CD4-positive, alpha-beta T cell treated with Interferon alpha-2 for 1 hour (primary cell): Measurements from ENCODE around the gene ATP8B1.
"Not testable (repeated sequence)": the region's sequence is repeated elsewhere in the genome, so short reads cannot be mapped to it uniquely, and the experiment has no call there.

Experiments
- DNase-seq, 2 donors: peaks; one replicate each; pipeline ENCODE4 v3.0.0-alpha.2; 2020 to 2022

Gene ATP8B1

GRCh38 chr18:57803103-57803969, at the start of gene ATP8B1:
TSS of gene ATP8B1 (minus strand) at chr18:57803315. CDS start at chr18:57731807, 71,508 bp downstream.
- no peak for DNase-seq

DNA sequence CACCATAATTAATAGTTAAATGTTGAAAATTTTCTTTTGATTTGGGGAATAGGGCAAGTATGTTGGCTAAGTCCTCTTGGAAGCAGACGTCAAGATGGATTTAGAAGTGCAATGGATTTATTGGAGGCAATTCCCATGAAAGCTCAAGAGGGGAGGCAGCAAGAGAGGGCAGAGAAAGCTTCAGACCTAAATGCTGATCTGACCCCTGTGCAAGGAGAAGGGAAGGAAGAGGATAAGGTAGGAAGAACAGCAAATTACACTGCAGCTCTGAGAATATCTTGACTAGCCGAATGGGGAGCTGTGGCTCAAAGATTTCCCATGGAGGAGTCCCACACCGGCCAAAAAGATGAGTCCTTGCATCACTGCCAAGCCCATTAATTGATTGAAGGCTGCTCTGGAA, 46.9 kb upstream of the ATP8B1 start:
- DNase-seq: no peak

GRCh38 chr18:57848374-57848773, 45.3 kb upstream of the ATP8B1 start:
- DNase-seq: not testable (repeated sequence)

GRCh38 chr18:57847431-57847830, 44.3 kb upstream of the ATP8B1 start:
- DNase-seq: not testable (repeated sequence)

- no peak for DNase-seq
Measured at GRCh38 chr18:57846258-57846657, 43.1 kb upstream of the ATP8B1 start.

DNA sequence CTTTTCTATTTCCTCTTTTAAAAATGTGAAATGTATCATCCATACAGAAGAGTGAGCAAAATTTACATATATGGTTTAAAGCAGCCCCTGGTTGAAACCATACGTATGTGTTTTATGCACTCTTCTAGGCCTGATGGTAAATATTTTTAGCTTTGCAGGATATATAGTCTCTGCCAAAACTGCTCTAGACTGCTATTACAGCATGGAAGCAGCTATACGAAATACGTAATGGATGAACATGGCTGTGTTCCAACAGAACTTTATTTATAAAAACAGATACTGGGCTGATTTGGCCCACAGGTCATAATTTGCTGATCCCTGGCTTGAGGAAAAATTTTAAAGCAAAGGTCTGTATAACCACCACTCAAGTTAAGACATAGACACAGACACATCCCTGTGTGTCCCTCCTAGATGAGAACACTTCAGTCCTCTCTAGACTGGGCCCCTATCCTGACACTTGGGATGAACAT, 42.5 kb upstream of the ATP8B1 start:
- no peak for DNase-seq

DNA sequence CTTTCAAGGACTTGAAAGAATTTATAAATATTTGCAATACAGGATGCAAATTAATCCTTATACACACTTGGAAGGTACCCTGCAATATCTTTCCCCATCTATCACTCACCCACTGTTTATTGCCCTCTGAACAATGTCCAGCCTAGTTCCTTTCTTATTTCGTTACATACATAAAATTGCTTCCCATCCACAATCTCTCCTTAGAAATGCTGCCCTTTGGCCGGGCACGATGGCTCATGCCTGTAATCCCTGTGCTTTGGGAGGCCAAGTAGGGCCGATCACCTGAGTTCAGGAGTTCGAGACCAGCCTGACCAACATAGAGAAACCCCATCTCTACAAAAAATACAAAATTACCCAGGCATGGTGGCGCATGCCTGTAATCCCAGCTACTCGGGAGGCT, 41.2 kb upstream of the ATP8B1 start:
- DNase-seq: no peak

- DNase-seq: no peak
Measured at GRCh38 chr18:57843386-57843785, 40.3 kb upstream of the ATP8B1 start.

GRCh38 chr18:57841568-57841967, 38.5 kb upstream of the ATP8B1 start:
- no peak for DNase-seq

GRCh38 chr18:57839942-57840381, 36.8 kb upstream of the ATP8B1 start:
- no peak for DNase-seq

- DNase-seq: peak in 1 of 2 donors; percentile 35
Measured at GRCh38 chr18:57837917-57838548, 34.9 kb upstream of the ATP8B1 start.

DNA sequence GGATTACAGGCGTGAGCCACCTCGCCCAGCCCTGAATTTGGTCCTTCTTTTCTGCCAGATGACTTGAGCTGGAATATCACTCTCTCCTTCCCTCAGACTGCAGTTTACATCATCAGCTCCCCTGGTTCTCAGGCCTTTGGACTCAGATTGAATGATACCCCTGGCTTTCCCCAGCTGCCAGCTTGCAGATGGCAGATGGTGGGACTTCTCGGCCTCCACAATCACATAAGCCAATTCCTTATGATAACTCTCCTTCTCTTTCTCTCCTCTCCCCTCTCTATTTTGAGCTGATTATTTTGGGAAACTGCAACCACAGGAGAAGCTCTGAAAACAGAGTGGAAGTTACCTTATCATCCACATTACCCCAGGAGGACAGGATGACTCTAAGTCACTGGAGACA, 33.4 kb upstream of the ATP8B1 start:
- DNase-seq: no peak

DNA sequence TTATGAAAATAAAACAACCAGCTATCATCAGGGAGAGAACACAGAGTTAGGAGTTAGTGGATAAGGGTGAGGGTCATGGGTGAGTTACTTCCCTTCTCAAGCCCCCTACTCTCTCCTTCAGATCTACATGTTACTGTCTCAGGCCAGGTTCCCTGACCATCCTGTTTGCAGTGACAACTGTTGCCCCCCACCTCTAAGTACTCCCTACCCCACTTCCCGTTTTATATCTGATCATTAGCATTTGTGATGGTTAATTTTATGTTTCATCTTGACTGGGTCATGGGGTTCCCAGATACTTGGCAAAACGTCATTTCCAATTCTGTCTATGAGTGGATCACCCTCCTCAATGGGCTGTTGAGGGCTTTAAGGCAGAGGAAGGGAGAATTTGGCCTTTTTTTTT, 32.8 kb upstream of the ATP8B1 start:
- DNase-seq: no peak

- no peak for DNase-seq
Measured at GRCh38 chr18:57834616-57835015, 31.5 kb upstream of the ATP8B1 start.

DNA sequence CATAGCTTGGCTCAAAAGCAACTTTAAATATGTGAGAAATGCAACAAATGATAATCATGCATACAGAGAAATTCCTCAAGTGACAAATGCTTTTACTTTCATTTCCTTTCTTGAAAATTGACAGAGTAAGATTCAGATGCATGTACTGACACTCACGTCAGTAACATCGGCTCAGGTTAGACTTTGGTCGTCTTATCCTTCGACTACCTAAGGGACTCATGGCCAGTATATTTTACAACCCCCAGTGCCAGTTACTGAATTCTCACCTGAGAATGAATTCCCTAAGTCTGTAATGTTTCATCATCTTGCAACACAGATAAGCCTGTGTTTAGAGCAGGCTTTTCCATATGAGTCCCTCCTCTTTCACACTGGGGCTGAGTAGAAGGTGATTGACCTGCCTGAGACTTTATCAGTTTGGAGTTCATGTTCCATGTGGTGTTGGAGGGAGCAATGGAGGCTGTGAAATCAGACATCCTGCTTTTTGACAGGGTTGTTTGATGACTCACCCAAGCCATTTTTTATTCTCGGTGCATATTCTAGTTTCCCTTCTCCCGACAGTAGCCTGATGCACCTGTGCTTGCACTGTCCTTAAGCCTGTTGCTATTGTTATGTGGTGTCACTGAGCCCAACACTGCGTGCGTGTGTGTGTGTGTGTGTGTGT, 30.5 kb upstream of the ATP8B1 start:
- peak in 1 of 2 donors; percentile 6 for DNase-seq

- DNase-seq: no peak
Measured at GRCh38 chr18:57832730-57833129, 29.6 kb upstream of the ATP8B1 start.

- DNase-seq: no peak
Measured at GRCh38 chr18:57831597-57832377, 28.7 kb upstream of the ATP8B1 start.

GRCh38 chr18:57827646-57828045, 24.5 kb upstream of the ATP8B1 start:
- DNase-seq: no peak

GRCh38 chr18:57826252-57826651, 23.1 kb upstream of the ATP8B1 start:
- no peak for DNase-seq

DNA sequence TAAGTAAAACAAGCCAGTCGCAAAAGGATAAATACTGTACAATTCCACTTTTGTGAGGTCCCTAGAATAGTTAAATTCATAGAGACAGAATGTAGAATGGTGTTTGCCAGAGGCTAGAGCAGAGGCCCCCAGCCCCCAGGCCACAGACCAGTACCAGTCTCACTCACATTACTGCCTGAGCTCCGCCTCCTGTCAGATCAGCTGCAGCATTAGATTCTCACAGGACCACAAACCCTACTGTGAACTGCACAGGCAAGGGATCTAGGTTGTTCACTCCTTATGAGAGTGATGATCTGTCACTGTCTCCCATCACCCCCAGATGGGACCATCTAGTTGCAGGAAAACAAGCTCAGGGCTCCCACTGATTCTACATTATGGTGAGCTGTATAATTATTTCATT, 17.5 kb upstream of the ATP8B1 start:
- not testable (repeated sequence) for DNase-seq

- DNase-seq: no peak
Measured at GRCh38 chr18:57819671-57820460, 16.8 kb upstream of the ATP8B1 start.

DNA sequence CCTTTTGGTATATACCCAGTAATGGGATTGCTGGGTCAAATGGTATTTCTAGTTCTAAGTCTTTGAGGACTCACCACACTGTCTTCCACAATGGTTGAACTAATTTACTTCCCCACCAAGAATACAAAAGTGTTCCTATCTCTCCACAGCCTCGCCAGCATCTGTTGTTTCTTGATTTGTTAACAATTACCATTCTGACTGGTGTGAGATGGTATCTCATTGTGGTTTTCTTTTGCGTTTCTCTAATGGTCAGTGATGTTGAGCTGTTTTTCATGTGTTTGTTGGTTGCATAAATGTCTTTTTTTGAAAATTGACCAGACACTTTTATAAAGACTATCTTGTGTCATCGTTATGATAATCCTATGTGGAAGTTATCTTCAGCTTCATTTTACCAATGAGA, 16.0 kb upstream of the ATP8B1 start:
- no peak for DNase-seq
